Measurements from ENCODE around the gene EFR3B.
A peak's percentile ranks its signal among the peaks of the same experiment; 100 is the strongest.

The EFR3B gene

DNA sequence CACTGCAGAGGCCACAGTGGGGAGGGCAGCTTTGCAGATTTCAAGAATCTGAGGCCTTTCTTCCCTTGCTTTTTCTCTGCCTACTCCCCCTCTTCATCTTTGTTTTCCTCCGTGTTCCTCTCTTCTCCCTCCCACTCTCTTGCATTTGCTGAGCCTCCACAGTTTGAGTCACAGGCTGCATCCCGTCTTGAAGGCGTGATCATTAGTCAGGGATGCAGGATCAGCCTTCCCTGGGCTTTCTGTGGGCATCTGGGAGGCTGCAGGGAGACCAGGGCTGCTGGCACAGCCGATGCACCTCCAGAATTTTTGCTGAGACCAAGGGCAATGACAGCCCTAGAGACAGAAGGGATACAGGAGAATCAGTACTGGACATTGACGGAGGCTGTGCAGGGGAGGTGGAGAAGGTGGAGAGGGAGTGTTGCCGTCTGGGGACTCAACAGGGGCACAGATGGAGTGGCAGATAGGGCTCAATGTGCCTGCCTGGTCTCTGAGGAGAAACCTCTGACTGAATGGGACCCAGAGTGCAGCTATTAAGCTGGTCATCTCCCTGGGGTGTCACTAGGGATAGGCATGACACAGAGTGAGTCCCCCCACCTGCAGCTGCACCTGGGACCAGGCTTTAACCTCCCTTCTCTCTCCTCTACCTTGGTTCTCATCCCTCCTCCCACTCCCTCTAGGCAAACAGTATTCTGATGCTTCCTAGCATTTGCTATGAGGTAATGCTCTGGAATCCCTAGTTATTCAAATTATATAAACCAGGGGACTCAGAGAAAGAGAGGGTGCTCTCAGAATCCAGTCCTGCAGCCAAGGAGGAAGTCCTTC, 41.2 kb upstream of the EFR3B start:
- CTCF ChIA-PET: interaction anchor here (0.6 to 1.3 kb wide), 3 partner anchors 25 to 196 kb away, joined by 3 to 9 read pairs (median 3); partner anchors contain the start of gene ADCY3
- TF ChIP-seq ZNF341 (tag by site-specific recombination; IDR thresholded peaks at IDR 0.05; ENCODE audit: low read depth): peak; percentile 75
- peak; percentile 43; the same call in 1 of the 2 replicates for TF ChIP-seq ZBTB17 (tag by site-specific recombination; IDR thresholded peaks at IDR 0.05)
- peak; percentile 84 for TF ChIP-seq ZFHX2 (tag by site-specific recombination; conservative IDR thresholded peaks at IDR 0.05)
- TF ChIP-seq ZIC2 (tag by site-specific recombination; IDR thresholded peaks at IDR 0.05): no peak
- peak; percentile 88 for TF ChIP-seq EGR2 (tag by site-specific recombination; IDR thresholded peaks at IDR 0.05; ENCODE audit: low read depth)
- TF ChIP-seq, protein P1, sequence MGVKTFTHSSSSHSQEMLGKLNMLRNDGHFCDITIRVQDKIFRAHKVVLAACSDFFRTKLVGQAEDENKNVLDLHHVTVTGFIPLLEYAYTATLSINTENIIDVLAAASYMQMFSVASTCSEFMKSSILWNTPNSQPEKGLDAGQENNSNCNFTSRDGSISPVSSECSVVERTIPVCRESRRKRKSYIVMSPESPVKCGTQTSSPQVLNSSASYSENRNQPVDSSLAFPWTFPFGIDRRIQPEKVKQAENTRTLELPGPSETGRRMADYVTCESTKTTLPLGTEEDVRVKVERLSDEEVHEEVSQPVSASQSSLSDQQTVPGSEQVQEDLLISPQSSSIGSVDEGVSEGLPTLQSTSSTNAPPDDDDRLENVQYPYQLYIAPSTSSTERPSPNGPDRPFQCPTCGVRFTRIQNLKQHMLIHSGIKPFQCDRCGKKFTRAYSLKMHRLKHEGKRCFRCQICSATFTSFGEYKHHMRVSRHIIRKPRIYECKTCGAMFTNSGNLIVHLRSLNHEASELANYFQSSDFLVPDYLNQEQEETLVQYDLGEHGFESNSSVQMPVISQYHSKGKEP (tag by site-specific recombination; IDR thresholded peaks at IDR 0.05): no peak
- TF ChIP-seq ZNF416 (tag by site-specific recombination; IDR thresholded peaks at IDR 0.05): no peak
- Histone ChIP-seq H3K27ac (ENCODE audit: extremely low read depth, low read depth, low read length) (0 out of 2 replicates have a peak overlapping the region, but pooled peaks have one; percentile 14), H3K4me3 (ENCODE audit: low read depth, low read length) (no peak overlapping the region), H3K4me1 (ENCODE audit: control insufficient read depth, insufficient read depth, low read length) (no peaks in the 10 kb centered on the region), H3K36me3 (ENCODE audit: control insufficient read depth in 2 of 2, insufficient read depth in 1 of 2, low read length in 2 of 2) (no peaks in the 10 kb centered on the region), H3K9me3 (ENCODE audit: control insufficient read depth, insufficient read depth, low read depth, low read length) (no peaks in the 10 kb centered on the region)
- POLR2A ChIA-PET: no interaction called here

DNA sequence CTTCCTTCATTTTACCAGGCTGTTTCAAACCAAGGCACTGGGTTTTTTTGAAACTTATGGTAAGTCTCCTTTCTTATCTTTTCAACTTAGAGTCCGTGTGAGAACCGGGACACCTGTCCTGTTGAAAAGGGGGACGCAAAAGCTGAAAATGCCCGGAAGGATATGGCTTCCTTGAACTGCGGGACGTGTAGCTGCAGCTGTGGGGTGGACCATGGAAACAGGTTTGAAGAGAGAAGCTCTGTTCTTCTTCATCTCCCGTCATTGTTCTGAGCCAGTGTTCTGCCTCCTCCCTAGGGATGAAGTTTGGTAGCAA, 40.6 kb upstream of the EFR3B start:
- Histone ChIP-seq H3K4me1 (ENCODE audit: control insufficient read depth, insufficient read depth, low read length) (no peaks in the 10 kb centered on the region), H3K36me3 (ENCODE audit: control insufficient read depth in 2 of 2, insufficient read depth in 1 of 2, low read length in 2 of 2) (no peaks in the 10 kb centered on the region), H3K27ac (ENCODE audit: extremely low read depth, low read depth, low read length) (no peak overlapping the region), H3K4me3 (ENCODE audit: low read depth, low read length) (no peak overlapping the region), H3K9me3 (ENCODE audit: control insufficient read depth, insufficient read depth, low read depth, low read length) (no peaks in the 10 kb centered on the region)
- CTCF ChIA-PET: no interaction called here
- POLR2A ChIA-PET: no interaction called here
- TF ChIP-seq ZNF174 (tag by site-specific recombination; IDR thresholded peaks at IDR 0.05): no peak
- TF ChIP-seq ZNF596 (tag by site-specific recombination; IDR thresholded peaks at IDR 0.05): no peak
- no peak for TF ChIP-seq ZFHX2 (tag by site-specific recombination; conservative IDR thresholded peaks at IDR 0.05)
- no peak for TF ChIP-seq YY1 (tag by site-specific recombination; IDR thresholded peaks at IDR 0.05)
- TF ChIP-seq BCL11A (tag by site-specific recombination; IDR thresholded peaks at IDR 0.05; ENCODE audit: low read depth): no peak
- no peak for TF ChIP-seq ZNF10 (tag by site-specific recombination; IDR thresholded peaks at IDR 0.05)
- TF ChIP-seq ZNF658 (tag by site-specific recombination; IDR thresholded peaks at IDR 0.05): no peak
- TF ChIP-seq KLF7 (tag by site-specific recombination; IDR thresholded peaks at IDR 0.05; ENCODE audit: borderline replicate concordance): no peak
- no peak for TF ChIP-seq ZNF561 (tag by site-specific recombination; IDR thresholded peaks at IDR 0.05; ENCODE audit: borderline replicate concordance)
- TF ChIP-seq HOXD13 (CRISPR knock-in tag; IDR thresholded peaks at IDR 0.05; ENCODE audit: borderline replicate concordance): no peak
- TF ChIP-seq ZNF837 (tag by site-specific recombination; IDR thresholded peaks at IDR 0.05): no peak
- TF ChIP-seq ZSCAN18 (tag by site-specific recombination; IDR thresholded peaks at IDR 0.05): no peak
- no peak for TF ChIP-seq ZNF792 (tag by site-specific recombination; IDR thresholded peaks at IDR 0.05)

GRCh38 chr2:25002066-25002465, 39.8 kb upstream of the EFR3B start:
- ChIA-PET CTCF (interaction anchor here (0.6 kb wide), 2 partner anchors 124 to 133 kb away, joined by 3 read pairs; no protein-coding TSS in a partner anchor), POLR2A (interaction anchor here (0.7 kb wide), 1 partner anchor 9 kb away, joined by 8 read pairs; no protein-coding TSS in a partner anchor)
- Histone ChIP-seq H3K9me3 (ENCODE audit: control insufficient read depth, insufficient read depth, low read depth, low read length) (no peaks in the 10 kb centered on the region), H3K4me1 (ENCODE audit: control insufficient read depth, insufficient read depth, low read length) (no peaks in the 10 kb centered on the region), H3K4me3 (ENCODE audit: low read depth, low read length) (no peak overlapping the region), H3K36me3 (ENCODE audit: control insufficient read depth in 2 of 2, insufficient read depth in 1 of 2, low read length in 2 of 2) (no peaks in the 10 kb centered on the region), H3K27ac (ENCODE audit: extremely low read depth, low read depth, low read length) (no peak overlapping the region)
- no peak for TF ChIP-seq ZNF549 (tag by site-specific recombination; IDR thresholded peaks at IDR 0.05)
- TF ChIP-seq, protein P2, sequence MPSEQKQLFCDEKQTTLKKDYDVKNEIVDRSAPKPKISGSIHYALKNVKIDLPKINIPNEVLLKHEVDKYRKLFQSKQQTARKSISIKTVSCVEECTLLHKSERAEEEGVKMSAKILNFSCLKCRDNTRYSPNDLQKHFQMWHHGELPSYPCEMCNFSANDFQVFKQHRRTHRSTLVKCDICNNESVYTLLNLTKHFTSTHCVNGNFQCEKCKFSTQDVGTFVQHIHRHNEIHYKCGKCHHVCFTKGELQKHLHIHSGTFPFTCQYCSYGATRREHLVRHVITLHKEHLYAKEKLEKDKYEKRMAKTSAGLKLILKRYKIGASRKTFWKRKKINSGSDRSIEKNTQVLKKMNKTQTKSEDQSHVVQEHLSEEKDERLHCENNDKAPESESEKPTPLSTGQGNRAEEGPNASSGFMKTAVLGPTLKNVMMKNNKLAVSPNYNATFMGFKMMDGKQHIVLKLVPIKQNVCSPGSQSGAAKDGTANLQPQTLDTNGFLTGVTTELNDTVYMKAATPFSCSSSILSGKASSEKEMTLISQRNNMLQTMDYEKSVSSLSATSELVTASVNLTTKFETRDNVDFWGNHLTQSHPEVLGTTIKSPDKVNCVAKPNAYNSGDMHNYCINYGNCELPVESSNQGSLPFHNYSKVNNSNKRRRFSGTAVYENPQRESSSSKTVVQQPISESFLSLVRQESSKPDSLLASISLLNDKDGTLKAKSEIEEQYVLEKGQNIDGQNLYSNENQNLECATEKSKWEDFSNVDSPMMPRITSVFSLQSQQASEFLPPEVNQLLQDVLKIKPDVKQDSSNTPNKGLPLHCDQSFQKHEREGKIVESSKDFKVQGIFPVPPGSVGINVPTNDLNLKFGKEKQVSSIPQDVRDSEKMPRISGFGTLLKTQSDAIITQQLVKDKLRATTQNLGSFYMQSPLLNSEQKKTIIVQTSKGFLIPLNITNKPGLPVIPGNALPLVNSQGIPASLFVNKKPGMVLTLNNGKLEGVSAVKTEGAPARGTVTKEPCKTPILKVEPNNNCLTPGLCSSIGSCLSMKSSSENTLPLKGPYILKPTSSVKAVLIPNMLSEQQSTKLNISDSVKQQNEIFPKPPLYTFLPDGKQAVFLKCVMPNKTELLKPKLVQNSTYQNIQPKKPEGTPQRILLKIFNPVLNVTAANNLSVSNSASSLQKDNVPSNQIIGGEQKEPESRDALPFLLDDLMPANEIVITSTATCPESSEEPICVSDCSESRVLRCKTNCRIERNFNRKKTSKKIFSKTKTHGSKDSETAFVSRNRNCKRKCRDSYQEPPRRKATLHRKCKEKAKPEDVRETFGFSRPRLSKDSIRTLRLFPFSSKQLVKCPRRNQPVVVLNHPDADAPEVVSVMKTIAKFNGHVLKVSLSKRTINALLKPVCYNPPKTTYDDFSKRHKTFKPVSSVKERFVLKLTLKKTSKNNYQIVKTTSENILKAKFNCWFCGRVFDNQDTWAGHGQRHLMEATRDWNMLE (tag by site-specific recombination; conservative IDR thresholded peaks at IDR 0.05; ENCODE audit: low read depth): no peak
- no peak for TF ChIP-seq ZNF623 (tag by site-specific recombination; IDR thresholded peaks at IDR 0.05)
- TF ChIP-seq ZNF140 (tag by site-specific recombination; IDR thresholded peaks at IDR 0.05): no peak
- TF ChIP-seq ZNF239 (tag by site-specific recombination; IDR thresholded peaks at IDR 0.05): no peak
- TF ChIP-seq SCRT2 (tag by site-specific recombination; IDR thresholded peaks at IDR 0.05): no peak
